Neural crest cell (in vitro differentiated cells): Measurements from ENCODE around the gene GRM8. TPM values are rescaled to one million over a fixed set of nuclear protein-coding genes. Genes with fewer than 3 reads are reported as not detected.
"Not testable (repeated sequence)": the region's sequence is repeated elsewhere in the genome, so short reads cannot be mapped to it uniquely, and the experiment has no call there.

ENCODE experiments used
- DNase-seq: peaks from one replicate; pipeline ENCODE4 v3.0.0; 2021; ENCODE audit warnings: low read depth, mixed read lengths, low spot score
- H3K27ac Mint-ChIP-seq: one replicate; pipeline ENCODE4 v1.8.0; 2021; ENCODE audit warnings: mild to moderate bottlenecking, mixed read lengths; ENCODE audit not compliant: unreplicated experiment
- H3K27me3 Mint-ChIP-seq: 2 replicates; pipeline ENCODE4 v1.8.0; 2021; ENCODE audit warnings: low read depth, mild to moderate bottlenecking, mixed read lengths
- H3K36me3 Mint-ChIP-seq: 2 replicates; pipeline ENCODE4 v1.8.0; 2021; ENCODE audit warnings: low read depth, mild to moderate bottlenecking, mixed read lengths
- H3K4me1 Mint-ChIP-seq: 2 replicates; pipeline ENCODE4 v1.8.0; 2021; ENCODE audit warnings: mixed read lengths
- H3K4me3 Mint-ChIP-seq: one replicate; pipeline ENCODE4 v1.8.0; 2021; ENCODE audit warnings: mild to moderate bottlenecking, mixed read lengths
- H3K9me3 Mint-ChIP-seq: 2 replicates; pipeline ENCODE4 v1.8.0; 2021; ENCODE audit warnings: mixed read lengths
- CTCF ChIP-seq: fragments of 200-600 bp; sonication (generic); conservative IDR thresholded peaks from 2 replicates; pipeline ENCODE4 v1.5.0; 2021; ENCODE audit warnings: antibody characterized with exemption, mild to moderate bottlenecking
- total RNA-seq: library from RNA; stranded (reverse); gene quantifications from 2 replicates; pipeline ENCODE4 v1.2.1, GENCODE V29; 2021

GRM8 gene
- total RNA-seq, 1 donor from 2014 or later, result 2.6 TPM

- Mint-ChIP-seq H3K27ac (no peak overlapping the region), H3K9me3 (no peaks in the 10 kb centered on the region), H3K4me1 (no peaks in the 10 kb centered on the region), H3K4me3 (no peak overlapping the region), H3K27me3 (peaks cover 43% of the 10 kb centered on the region), H3K36me3 (no peaks in the 10 kb centered on the region)
- TF ChIP-seq CTCF, result no peak
- no peak for DNase-seq
These were observed 321.2 kb downstream of the GRM8 start for GRCh38 chr7:126931581-126931980.

GRCh38 chr7:126930166-126930565 is 322.6 kb downstream of the GRM8 start:
- Mint-ChIP-seq H3K9me3 (no peaks in the 10 kb centered on the region), H3K36me3 (no peaks in the 10 kb centered on the region), H3K4me3 (no peak overlapping the region), H3K27ac (no peak overlapping the region), H3K27me3 (peaks cover 47% of the 10 kb centered on the region), H3K4me1 (no peaks in the 10 kb centered on the region)
- no peak for TF ChIP-seq CTCF
- DNase-seq, result no peak

DNA sequence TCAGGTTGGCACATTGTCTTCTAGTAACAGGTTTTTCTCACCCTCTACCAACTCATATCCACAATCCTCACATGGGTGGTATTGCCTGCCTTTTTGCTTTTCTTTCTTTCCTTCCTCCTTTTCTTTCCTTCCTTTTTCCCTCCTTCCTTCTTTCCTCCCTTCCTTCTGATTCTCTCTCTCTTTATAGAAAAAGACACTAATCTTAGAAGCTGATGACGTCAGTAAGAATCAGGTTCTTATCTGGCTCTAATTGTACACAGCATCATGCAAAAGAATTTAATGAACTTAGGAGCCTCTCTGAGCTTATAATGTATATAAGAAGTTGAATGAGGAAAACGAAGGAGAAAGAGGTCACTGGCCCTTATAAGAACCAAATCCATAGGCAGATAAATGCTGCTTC is 328.3 kb downstream of the GRM8 start:
- no peaks in the 10 kb centered on the region for H3K4me1 Mint-ChIP-seq
- peak overlapping the region; percentile 29 for H3K27ac Mint-ChIP-seq
- H3K9me3 Mint-ChIP-seq, result no peaks in the 10 kb centered on the region
- TF ChIP-seq CTCF, result no peak
- H3K4me3 Mint-ChIP-seq, result no peak overlapping the region
- H3K36me3 Mint-ChIP-seq, result no peaks in the 10 kb centered on the region
- DNase-seq, result no peak
- H3K27me3 Mint-ChIP-seq, result peaks cover 31% of the 10 kb centered on the region

DNA sequence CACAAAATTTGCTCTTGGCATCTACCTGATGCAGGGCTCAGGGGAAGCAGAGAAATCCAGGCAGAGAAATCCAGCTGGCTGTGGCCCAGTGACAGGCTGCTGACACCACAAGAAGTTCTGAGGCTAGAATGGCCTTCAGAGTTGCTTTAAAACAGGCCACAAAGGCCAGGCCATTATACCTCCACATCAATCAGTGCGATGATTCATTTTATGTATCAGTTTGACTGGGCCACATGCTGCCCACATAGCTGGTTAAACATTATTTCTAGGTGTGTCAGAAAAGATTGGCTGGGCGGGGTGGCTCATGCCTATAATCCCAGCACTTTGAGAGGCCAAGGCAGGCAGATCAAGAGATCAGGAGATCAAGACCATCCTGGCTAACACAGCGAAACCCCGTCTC is 341.1 kb downstream of the GRM8 start:
- H3K4me3 Mint-ChIP-seq, H3K36me3 Mint-ChIP-seq, DNase-seq, H3K9me3 Mint-ChIP-seq, H3K27ac Mint-ChIP-seq, H3K27me3 Mint-ChIP-seq: not testable (repeated sequence)
- H3K4me1 Mint-ChIP-seq, result peaks cover 16% of the 10 kb centered on the region

DNA sequence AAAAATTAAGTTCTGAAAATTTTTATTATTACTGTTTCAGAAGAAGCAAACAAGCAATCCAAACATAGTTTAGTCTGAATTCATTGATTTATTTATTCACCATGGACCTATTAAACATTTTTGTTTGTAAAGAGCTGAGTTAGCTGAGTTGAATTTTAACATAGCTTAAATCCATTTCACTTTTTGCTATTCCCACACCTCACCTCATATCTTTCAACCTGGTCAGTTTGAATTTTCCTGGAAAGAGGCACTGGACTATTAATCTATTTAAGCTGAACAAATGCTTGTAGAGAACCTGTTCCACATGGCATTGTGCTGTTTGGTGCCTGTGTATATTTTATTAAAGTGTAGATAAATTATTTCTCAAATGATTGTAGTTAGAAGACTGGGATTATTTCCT is 344.2 kb downstream of the GRM8 start:
- peaks cover 16% of the 10 kb centered on the region for H3K4me1 Mint-ChIP-seq
- DNase-seq, H3K4me3 Mint-ChIP-seq, H3K27ac Mint-ChIP-seq, H3K27me3 Mint-ChIP-seq, H3K9me3 Mint-ChIP-seq, H3K36me3 Mint-ChIP-seq: not testable (repeated sequence)

- H3K4me3 Mint-ChIP-seq, H3K9me3 Mint-ChIP-seq, H3K27ac Mint-ChIP-seq, DNase-seq, H3K36me3 Mint-ChIP-seq, H3K27me3 Mint-ChIP-seq: not testable (repeated sequence)
- peaks cover 16% of the 10 kb centered on the region for H3K4me1 Mint-ChIP-seq
These were observed 345.1 kb downstream of the GRM8 start for GRCh38 chr7:126907657-126908056.

GRCh38 chr7:126905255-126905654 is 347.5 kb downstream of the GRM8 start:
- not testable (repeated sequence) for DNase-seq, H3K27ac Mint-ChIP-seq, H3K9me3 Mint-ChIP-seq, H3K4me3 Mint-ChIP-seq, H3K27me3 Mint-ChIP-seq, H3K36me3 Mint-ChIP-seq
- peaks cover 16% of the 10 kb centered on the region for H3K4me1 Mint-ChIP-seq

GRCh38 chr7:126901041-126901765 is 351.5 kb downstream of the GRM8 start:
- H3K9me3 Mint-ChIP-seq, H3K4me1 Mint-ChIP-seq, H3K27ac Mint-ChIP-seq, H3K27me3 Mint-ChIP-seq, H3K36me3 Mint-ChIP-seq, DNase-seq, H3K4me3 Mint-ChIP-seq: not testable (repeated sequence)

DNA sequence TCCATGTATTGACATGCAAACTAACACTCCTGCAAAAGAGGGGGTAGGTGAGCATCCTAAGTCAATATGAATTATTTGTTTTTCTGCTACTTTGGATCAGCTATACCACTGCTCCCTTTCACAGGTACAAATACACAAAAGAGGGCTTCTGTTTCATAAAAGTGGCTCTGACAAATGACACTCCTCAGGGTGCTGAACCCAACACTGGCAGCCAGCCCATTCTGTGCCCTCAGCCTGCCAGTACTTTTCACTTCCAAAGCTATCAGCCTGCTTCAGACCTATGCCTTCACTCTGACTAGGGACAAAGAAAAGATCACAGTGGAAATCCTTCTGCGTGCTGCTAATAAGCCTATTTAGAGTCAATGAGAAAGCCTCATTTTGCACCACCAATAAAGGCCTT is 364.8 kb downstream of the GRM8 start:
- peaks cover 15% of the 10 kb centered on the region for H3K4me1 Mint-ChIP-seq
- H3K9me3 Mint-ChIP-seq, H3K27ac Mint-ChIP-seq, H3K4me3 Mint-ChIP-seq, DNase-seq, H3K36me3 Mint-ChIP-seq: not testable (repeated sequence)
- peaks cover 14% of the 10 kb centered on the region for H3K27me3 Mint-ChIP-seq

GRCh38 chr7:126887560-126887959 is 365.2 kb downstream of the GRM8 start:
- peaks cover 14% of the 10 kb centered on the region for H3K27me3 Mint-ChIP-seq
- H3K9me3 Mint-ChIP-seq, H3K4me3 Mint-ChIP-seq, H3K36me3 Mint-ChIP-seq, H3K27ac Mint-ChIP-seq, DNase-seq: not testable (repeated sequence)
- H3K4me1 Mint-ChIP-seq, result peaks cover 15% of the 10 kb centered on the region

- not testable (repeated sequence) for H3K4me3 Mint-ChIP-seq, H3K27me3 Mint-ChIP-seq, DNase-seq, H3K27ac Mint-ChIP-seq, H3K9me3 Mint-ChIP-seq, H3K36me3 Mint-ChIP-seq
- peaks cover 10% of the 10 kb centered on the region for H3K4me1 Mint-ChIP-seq
These were observed 370.0 kb downstream of the GRM8 start for GRCh38 chr7:126882730-126883129.
